Activated T-cell treated with anti-CD3 and anti-CD28 coated beads for 1 hour (primary cell): ENCODE data around the gene S100A5.
"Not testable (repeated sequence)": the region's sequence is repeated elsewhere in the genome, so short reads cannot be mapped to it uniquely, and the experiment has no call there.

Experiments
- DNase-seq: peaks from one replicate; pipeline ENCODE4 v3.0.0-alpha.2; 2020; ENCODE audit warnings: low read depth

Gene S100A5

DNA sequence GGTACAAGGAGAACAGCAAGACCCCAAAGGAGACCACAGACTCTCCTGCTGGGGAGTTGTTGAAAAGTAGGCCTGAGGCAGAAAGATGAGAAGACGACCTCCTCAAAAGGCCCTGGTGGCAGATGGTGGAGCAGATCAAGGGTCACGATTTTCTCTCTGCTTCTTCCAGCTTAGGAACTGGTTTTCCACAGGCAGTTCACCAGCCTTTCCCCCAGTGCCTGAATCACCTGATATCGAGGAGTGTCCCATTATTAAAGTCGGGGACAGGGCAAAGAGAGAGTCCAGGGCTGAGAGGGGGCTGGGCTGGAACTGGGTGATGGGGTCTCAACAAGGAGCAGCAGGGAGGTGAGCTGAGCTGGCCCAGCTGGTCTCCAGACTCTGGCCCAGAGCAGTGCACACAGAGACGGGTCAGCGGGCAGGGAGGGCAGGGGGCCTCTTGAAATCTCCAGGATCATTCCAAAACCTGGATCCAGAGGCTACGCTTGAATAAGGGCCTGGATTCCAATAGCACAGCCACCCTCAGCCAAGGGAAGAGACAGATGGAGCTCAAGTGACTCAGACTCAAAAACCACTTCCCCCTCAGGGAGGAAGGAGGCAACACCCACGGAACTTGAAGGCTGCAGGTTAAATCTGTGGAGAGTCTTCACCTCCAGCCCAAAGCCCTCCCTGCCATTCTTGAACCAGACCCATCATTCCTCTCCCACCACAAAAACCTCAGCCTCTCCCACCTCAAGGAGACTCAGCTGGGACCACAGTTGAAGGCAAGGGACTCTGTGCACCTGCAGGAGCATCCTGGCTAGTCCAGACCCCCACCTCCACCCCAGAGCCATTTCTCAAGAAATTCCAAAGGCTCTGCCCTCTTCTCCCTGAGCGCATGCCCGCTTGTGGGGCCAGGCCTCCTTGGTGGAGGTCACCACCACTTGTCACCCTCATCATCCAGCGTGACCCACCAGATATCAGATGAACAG lies at the start of gene S100A5:
S100A5 (minus strand) TSS at position 541 of the 968 bp plus-strand sequence. CDS start 743 bp downstream, outside the sequence.
- peak; percentile 46 for DNase-seq

- DNase-seq = no peak
Observed at GRCh38 chr1:153588482-153588881, 47.7 kb upstream of the S100A5 start.

- DNase-seq = not testable (repeated sequence)
Observed at GRCh38 chr1:153588033-153588432, 47.3 kb upstream of the S100A5 start.

- no peak for DNase-seq
Observed at GRCh38 chr1:153587314-153587713, 46.6 kb upstream of the S100A5 start.

- DNase-seq = no peak
Observed at GRCh38 chr1:153586347-153586746, 45.6 kb upstream of the S100A5 start.

GRCh38 chr1:153585006-153585405 lies 44.3 kb upstream of the S100A5 start:
- DNase-seq = no peak

GRCh38 chr1:153583976-153584375 lies 43.2 kb upstream of the S100A5 start:
- no peak for DNase-seq

GRCh38 chr1:153583514-153583913 lies 42.8 kb upstream of the S100A5 start:
- DNase-seq = not testable (repeated sequence)

DNA sequence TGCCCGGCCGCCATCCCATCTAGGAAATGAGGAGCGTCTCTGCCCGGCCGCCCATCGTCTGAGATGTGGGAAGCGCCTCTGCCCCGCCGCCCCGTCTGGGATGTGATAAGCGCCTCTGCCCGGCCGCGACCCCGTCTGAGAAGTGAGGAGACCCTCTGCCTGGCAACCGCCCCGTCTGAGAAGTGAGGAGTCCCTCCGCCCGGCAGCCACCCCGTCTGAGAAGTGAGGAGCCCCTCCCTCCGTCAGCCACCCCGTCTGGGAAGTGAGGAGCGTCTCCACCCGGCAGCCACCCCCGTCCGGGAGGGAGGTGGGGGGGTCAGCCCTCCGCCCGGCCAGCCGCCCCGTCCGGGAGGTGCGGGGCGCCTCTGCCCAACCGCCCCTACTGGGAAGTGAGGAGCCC lies 42.1 kb upstream of the S100A5 start:
- not testable (repeated sequence) for DNase-seq

- DNase-seq = no peak
Observed at GRCh38 chr1:153578936-153579335, 38.2 kb upstream of the S100A5 start.

GRCh38 chr1:153578490-153578889 lies 37.8 kb upstream of the S100A5 start:
- no peak for DNase-seq

DNA sequence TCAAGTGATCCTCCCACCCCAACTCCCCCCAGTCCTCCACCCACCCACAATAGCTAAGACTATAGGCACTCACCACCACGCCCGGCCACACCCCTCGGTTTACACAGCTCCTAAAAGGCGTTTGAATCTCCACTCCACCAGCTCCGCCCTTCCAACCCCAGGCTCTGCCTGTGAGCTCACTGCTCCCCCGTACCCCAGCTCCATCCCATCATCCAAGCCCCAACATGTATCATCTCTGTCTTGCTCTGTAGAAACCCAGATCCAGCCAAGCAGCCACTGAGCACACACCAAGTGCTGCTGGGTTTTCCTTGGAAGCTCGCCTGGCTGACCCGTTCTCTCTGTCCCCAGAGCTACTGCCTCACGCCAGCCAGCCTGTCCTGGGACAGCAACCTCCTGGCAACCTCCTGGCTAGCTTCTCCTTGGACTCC lies 36.9 kb upstream of the S100A5 start:
- no peak for DNase-seq

- no peak for DNase-seq
Observed at GRCh38 chr1:153577138-153577537, 36.4 kb upstream of the S100A5 start.

GRCh38 chr1:153575497-153575896 lies 34.8 kb upstream of the S100A5 start:
- not testable (repeated sequence) for DNase-seq

- DNase-seq = not testable (repeated sequence)
Observed at GRCh38 chr1:153575081-153575491, 34.4 kb upstream of the S100A5 start.

DNA sequence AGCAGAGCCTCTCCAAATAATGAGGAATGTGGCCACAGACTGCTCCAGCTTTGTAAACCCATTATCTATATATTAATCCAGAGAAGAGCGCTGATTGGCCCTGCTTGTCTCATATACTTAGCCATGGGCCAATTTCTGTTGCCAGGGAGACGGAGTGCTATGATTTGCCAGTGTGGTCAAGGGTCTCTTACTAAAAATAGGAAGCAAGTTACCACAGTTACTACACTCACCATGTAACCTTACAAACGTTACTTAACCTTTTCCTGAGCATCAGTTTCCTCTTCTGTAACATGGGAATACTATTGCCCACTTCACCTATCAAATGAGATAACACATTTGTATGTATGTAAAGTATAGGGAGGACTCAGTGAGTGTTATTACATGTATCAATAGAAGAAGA lies 32.6 kb upstream of the S100A5 start:
- no peak for DNase-seq

DNA sequence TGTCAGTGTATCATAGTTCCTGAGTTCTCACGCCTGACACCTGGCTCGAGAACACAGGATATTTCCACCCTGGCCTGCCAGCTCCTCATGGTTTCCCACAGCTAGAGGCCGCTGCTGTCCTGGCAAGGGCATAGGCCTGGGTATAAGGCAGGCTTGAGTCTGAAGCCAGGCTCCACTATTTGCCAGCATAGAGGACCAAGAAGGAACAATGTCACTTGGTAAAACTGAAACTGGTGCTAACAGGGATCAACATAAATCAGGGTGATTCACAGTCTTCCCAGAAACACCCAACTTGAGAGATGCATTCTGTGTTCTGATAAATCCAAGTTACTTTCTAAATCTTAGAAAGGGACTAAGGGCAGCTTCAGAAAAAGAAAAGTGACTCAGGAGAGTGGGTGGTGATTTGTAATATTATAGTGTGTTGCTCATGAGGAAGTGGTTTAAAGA lies 31.9 kb upstream of the S100A5 start:
- no peak for DNase-seq

DNA sequence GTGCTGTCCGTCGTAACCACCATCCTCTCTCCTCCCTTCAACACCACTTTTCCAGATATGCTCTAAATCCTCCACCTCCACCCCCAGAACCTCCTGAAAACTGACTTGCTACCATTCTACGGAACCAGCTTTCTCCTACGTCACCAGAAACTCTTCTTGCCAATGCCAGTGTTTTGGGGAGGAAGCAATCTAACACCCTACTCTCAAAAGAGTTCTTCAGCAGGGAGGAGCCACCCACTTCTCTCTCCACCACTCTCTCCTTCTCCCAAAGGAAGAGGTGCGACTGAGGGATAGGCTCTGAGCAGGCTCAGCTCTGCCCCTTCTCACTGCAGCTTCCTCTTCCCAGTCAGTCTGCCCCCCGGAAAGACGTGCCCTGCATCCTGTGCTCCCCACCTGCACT lies 31.0 kb upstream of the S100A5 start:
- DNase-seq = no peak

DNA sequence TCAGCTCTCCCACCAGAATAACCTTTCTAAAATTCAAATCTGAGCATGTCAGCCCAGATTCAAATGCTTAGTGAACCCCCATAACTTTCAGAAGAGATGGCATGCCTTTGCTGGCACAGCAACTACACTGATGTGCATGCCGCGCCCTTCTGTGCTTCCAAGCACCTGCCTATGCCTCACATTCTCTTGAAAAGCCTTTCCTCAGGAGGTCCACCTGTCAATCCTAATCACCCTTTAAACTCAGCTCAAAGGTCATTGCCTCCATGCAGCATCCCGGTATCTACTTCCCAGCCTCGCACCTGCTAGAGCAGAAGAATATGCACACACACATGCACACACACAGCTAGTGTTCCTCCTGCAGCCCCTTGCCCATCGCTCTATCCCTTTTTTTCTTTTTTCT lies 30.1 kb upstream of the S100A5 start:
- DNase-seq = no peak

DNA sequence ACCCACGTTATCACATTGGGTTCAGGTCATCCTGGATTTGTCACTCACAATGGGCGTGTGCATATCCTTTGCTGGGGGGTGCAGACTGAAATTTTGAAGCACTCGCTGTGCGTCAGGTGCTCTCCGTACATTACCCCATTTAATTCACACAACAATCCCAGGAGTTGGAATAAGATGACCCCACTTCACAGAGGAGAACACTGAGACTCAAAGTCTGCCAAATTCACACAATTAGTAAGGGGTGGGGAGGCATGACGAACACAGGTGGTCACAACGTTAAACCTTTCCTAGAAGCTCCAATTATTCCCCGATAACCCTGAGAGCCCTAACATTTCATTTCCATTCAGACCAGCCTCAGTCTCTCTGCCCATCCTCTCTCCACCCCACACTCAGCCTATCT lies 28.7 kb upstream of the S100A5 start:
- DNase-seq = no peak

GRCh38 chr1:153568367-153569099 lies 27.8 kb upstream of the S100A5 start:
- peak; percentile 75 for DNase-seq

- DNase-seq = no peak
Observed at GRCh38 chr1:153567621-153568366, 27.1 kb upstream of the S100A5 start.
